ENCODE data around the gene WAS.
"Not testable (repeated sequence)": the region's sequence is repeated elsewhere in the genome, so short reads cannot be mapped to it uniquely, and the experiment has no call there.

WAS gene

DNA sequence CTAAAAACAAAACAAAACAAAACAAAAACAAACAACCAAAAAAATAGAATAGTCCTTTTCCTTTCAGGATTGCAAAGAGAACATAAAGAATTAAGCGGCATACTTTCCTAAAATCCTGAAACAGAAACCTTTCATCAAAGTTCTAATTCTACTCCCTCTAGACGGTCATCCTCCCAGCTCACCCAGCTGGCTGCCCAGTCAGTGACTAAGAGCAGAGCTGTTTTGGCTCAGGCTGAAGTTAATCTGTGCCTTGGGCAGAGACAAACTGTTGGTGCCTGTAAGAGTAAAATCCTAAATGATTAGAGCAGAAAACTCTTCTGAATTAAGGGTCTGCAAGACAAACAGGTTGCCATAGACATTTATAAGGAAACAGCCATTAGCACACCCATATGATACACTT is 17.6 kb upstream of the WAS start:
- no peaks in the 10 kb centered on the region for H3K36me3 ChIP-seq (ENCODE audit: control insufficient read depth in 1 of 2, insufficient read depth in 2 of 2, low read length in 2 of 2)
- no peak overlapping the region for H3K4me3 ChIP-seq (ENCODE audit: low read depth in 1 of 2, low read length in 2 of 2)
- no peaks in the 10 kb centered on the region for H3K27me3 ChIP-seq (ENCODE audit: control insufficient read depth in 1 of 2, insufficient read depth in 2 of 2, low read length in 2 of 2)
- no peaks in the 10 kb centered on the region for H3K9me3 ChIP-seq (ENCODE audit: control insufficient read depth in 1 of 2, low read length in 2 of 2)
- H3K9ac ChIP-seq (ENCODE audit: low read depth in 1 of 2, low read length in 2 of 2), result no peak overlapping the region
- H3K4me1 ChIP-seq (ENCODE audit: control insufficient read depth in 1 of 2, insufficient read depth in 2 of 2, low read length in 2 of 2), result no peaks in the 10 kb centered on the region
- no peak overlapping the region for H3K27ac ChIP-seq (ENCODE audit: low read depth, low read length)

DNA sequence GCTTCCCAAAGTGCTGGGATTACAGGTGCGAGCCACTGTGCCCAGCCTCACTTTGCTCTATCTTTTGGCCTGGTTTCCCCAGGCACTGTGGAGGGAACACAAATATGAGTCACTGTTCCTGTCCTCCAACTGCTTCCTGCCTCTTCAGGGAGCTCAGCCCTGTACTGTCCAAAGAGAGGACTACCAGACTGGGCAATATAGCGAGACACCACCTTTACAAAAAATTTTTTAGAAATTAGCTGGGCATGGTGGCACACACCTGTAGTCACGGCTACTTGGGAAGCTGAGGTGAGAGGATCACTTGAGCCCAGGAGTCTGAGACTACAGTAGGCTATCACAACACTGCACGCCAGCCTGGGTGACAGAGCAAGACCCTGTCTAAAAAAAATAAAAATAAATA is 16.9 kb upstream of the WAS start:
- no peak overlapping the region for H3K9ac ChIP-seq (ENCODE audit: low read depth in 1 of 2, low read length in 2 of 2)
- no peak overlapping the region for H3K27ac ChIP-seq (ENCODE audit: low read depth, low read length)
- H3K36me3 ChIP-seq (ENCODE audit: control insufficient read depth in 1 of 2, insufficient read depth in 2 of 2, low read length in 2 of 2), result no peaks in the 10 kb centered on the region
- no peak overlapping the region for H3K4me3 ChIP-seq (ENCODE audit: low read depth in 1 of 2, low read length in 2 of 2)
- H3K9me3 ChIP-seq (ENCODE audit: control insufficient read depth in 1 of 2, low read length in 2 of 2), result no peaks in the 10 kb centered on the region
- no peaks in the 10 kb centered on the region for H3K4me1 ChIP-seq (ENCODE audit: control insufficient read depth in 1 of 2, insufficient read depth in 2 of 2, low read length in 2 of 2)
- no peaks in the 10 kb centered on the region for H3K27me3 ChIP-seq (ENCODE audit: control insufficient read depth in 1 of 2, insufficient read depth in 2 of 2, low read length in 2 of 2)

GRCh38 chrX:48667509-48667908 is 16.1 kb upstream of the WAS start:
- Histone ChIP-seq H3K27ac (ENCODE audit: low read depth, low read length) (no peak overlapping the region), H3K4me3 (ENCODE audit: low read depth in 1 of 2, low read length in 2 of 2) (no peak overlapping the region), H3K27me3 (ENCODE audit: control insufficient read depth in 1 of 2, insufficient read depth in 2 of 2, low read length in 2 of 2) (no peaks in the 10 kb centered on the region), H3K9ac (ENCODE audit: low read depth in 1 of 2, low read length in 2 of 2) (no peak overlapping the region), H3K4me1 (ENCODE audit: control insufficient read depth in 1 of 2, insufficient read depth in 2 of 2, low read length in 2 of 2) (no peaks in the 10 kb centered on the region), H3K9me3 (ENCODE audit: control insufficient read depth in 1 of 2, low read length in 2 of 2) (no peaks in the 10 kb centered on the region), H3K36me3 (ENCODE audit: control insufficient read depth in 1 of 2, insufficient read depth in 2 of 2, low read length in 2 of 2) (no peaks in the 10 kb centered on the region)

DNA sequence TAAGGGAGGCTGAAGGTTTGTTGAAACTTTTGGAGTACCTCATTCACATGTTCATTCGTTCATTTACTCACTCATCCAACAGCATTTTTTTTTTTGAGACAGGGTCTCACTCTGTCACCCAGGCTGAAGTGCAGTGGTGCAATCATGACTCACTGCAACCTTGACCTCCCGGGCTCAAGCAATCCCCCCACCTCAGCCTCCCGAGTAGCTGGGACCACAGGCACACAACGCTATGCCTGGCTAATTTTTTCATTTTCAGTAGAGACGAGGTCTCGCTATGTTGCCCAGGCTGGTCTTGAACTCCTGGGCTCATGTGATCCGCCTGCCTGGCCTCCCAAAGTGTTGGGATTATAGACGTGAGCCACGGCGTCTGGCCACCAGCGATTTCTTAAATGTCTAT is 15.4 kb upstream of the WAS start:
- not testable (repeated sequence) for H3K27ac ChIP-seq (ENCODE audit: low read depth, low read length); H3K9me3 ChIP-seq (ENCODE audit: control insufficient read depth in 1 of 2, low read length in 2 of 2); H3K4me3 ChIP-seq (ENCODE audit: low read depth in 1 of 2, low read length in 2 of 2); H3K9ac ChIP-seq (ENCODE audit: low read depth in 1 of 2, low read length in 2 of 2); H3K27me3 ChIP-seq (ENCODE audit: control insufficient read depth in 1 of 2, insufficient read depth in 2 of 2, low read length in 2 of 2); H3K4me1 ChIP-seq (ENCODE audit: control insufficient read depth in 1 of 2, insufficient read depth in 2 of 2, low read length in 2 of 2); H3K36me3 ChIP-seq (ENCODE audit: control insufficient read depth in 1 of 2, insufficient read depth in 2 of 2, low read length in 2 of 2)

DNA sequence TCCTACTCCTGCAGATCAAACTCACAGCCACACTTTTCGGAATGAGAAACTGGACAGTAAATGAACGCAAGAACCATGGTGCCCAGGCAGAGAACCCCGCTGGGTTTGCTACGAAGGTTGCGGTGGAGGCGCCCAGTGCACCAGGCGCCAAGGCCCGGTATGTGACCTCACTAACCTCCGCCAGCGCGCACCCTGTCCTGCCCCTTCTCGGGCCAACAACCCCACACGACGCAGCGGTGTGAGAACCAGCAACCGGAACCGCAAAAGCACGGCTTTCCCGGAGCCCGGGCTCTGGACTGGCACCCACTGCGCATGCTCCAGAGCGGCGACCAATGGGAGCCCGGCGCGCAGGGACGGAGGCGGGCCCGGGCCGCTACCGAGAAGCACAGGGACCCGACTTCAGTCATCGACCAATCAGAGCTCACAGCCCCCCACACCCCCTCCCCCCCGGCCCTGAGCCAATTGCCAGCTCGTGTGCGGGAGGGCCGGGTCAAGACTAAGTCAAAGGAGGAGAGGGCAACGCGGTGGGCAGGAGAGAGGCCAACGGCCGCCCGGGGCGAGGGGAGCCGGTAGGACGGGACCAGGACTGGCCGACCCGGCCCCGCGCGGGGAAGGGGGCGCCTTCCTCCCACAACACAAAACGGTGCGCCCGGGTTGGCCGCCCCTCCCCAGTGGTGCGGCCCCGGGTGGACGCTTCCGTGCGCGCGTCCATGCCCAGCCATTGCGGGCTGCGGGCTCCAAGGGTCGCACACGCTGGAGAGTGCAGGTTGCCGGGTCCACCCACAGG is 7.3 kb upstream of the WAS start:
- no peaks in the 10 kb centered on the region for H3K27me3 ChIP-seq (ENCODE audit: control insufficient read depth in 1 of 2, insufficient read depth in 2 of 2, low read length in 2 of 2)
- no peaks in the 10 kb centered on the region for H3K9me3 ChIP-seq (ENCODE audit: control insufficient read depth in 1 of 2, low read length in 2 of 2)
- peak overlapping the region; percentile 84 for H3K27ac ChIP-seq (ENCODE audit: low read depth, low read length)
- H3K4me1 ChIP-seq (ENCODE audit: control insufficient read depth in 1 of 2, insufficient read depth in 2 of 2, low read length in 2 of 2), result peaks cover 0 to 9% of the 10 kb centered on the region in 2 donors
- peak overlapping the region; percentile 79 to 82 for H3K4me3 ChIP-seq (ENCODE audit: low read depth in 1 of 2, low read length in 2 of 2)
- H3K9ac ChIP-seq (ENCODE audit: low read depth in 1 of 2, low read length in 2 of 2), result peak overlapping the region; percentile 81
- no peaks in the 10 kb centered on the region for H3K36me3 ChIP-seq (ENCODE audit: control insufficient read depth in 1 of 2, insufficient read depth in 2 of 2, low read length in 2 of 2)

DNA sequence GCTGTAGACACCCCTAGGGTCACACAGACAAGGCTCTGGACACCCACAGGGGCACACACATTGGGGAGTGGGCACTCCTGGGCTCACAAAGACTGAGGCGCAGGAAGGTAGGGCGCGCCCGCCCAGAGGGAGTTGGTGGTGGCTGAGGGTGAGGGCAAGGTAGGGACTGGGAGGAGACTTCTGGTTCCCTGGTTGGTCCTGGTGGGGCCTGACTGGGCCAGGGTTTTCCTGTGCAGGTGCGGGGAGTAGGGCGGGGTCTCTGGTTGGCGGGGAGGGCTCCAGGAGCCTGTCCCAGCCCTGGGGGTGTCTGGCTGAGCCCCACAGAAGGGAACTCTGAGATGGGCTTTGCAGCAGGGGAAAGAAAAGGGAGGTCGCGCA is 6.7 kb upstream of the WAS start:
- Histone ChIP-seq H3K36me3 (ENCODE audit: control insufficient read depth in 1 of 2, insufficient read depth in 2 of 2, low read length in 2 of 2) (no peaks in the 10 kb centered on the region), H3K27me3 (ENCODE audit: control insufficient read depth in 1 of 2, insufficient read depth in 2 of 2, low read length in 2 of 2) (no peaks in the 10 kb centered on the region), H3K4me1 (ENCODE audit: control insufficient read depth in 1 of 2, insufficient read depth in 2 of 2, low read length in 2 of 2) (peaks cover 0 to 11% of the 10 kb centered on the region in 2 donors), H3K4me3 (ENCODE audit: low read depth in 1 of 2, low read length in 2 of 2) (peak overlapping the region; percentile 73 to 82), H3K27ac (ENCODE audit: low read depth, low read length) (peak overlapping the region; percentile 70), H3K9ac (ENCODE audit: low read depth in 1 of 2, low read length in 2 of 2) (peak overlapping the region; percentile 79 to 81), H3K9me3 (ENCODE audit: control insufficient read depth in 1 of 2, low read length in 2 of 2) (no peaks in the 10 kb centered on the region)

DNA sequence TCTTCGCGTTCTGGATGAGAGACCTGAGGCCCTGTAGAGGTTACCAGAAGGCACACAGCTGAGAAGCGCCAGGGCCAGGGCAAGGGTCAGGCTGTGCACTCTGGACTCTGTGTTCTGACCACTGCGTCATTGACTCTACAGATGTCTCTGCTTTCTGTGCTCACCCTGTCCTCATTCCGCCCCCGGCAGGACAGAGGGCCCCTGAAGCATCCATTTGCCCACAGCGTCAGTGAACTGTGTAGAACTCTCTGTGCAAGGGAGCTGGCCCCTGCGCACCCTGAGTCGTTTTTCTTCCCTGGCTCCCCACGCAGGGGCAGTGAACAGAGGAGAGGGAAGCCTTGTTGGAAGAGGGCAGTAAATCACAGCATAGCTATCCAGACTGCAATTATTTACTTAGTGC is 6.1 kb upstream of the WAS start:
- H3K36me3 ChIP-seq (ENCODE audit: control insufficient read depth in 1 of 2, insufficient read depth in 2 of 2, low read length in 2 of 2), result no peaks in the 10 kb centered on the region
- H3K4me1 ChIP-seq (ENCODE audit: control insufficient read depth in 1 of 2, insufficient read depth in 2 of 2, low read length in 2 of 2), result peaks cover 0 to 11% of the 10 kb centered on the region in 2 donors
- no peaks in the 10 kb centered on the region for H3K27me3 ChIP-seq (ENCODE audit: control insufficient read depth in 1 of 2, insufficient read depth in 2 of 2, low read length in 2 of 2)
- H3K4me3 ChIP-seq (ENCODE audit: low read depth in 1 of 2, low read length in 2 of 2), result peak overlapping the region; percentile 73 to 82
- H3K27ac ChIP-seq (ENCODE audit: low read depth, low read length), result no peak overlapping the region
- H3K9ac ChIP-seq (ENCODE audit: low read depth in 1 of 2, low read length in 2 of 2), result peak overlapping the region; percentile 79 to 81
- no peaks in the 10 kb centered on the region for H3K9me3 ChIP-seq (ENCODE audit: control insufficient read depth in 1 of 2, low read length in 2 of 2)

DNA sequence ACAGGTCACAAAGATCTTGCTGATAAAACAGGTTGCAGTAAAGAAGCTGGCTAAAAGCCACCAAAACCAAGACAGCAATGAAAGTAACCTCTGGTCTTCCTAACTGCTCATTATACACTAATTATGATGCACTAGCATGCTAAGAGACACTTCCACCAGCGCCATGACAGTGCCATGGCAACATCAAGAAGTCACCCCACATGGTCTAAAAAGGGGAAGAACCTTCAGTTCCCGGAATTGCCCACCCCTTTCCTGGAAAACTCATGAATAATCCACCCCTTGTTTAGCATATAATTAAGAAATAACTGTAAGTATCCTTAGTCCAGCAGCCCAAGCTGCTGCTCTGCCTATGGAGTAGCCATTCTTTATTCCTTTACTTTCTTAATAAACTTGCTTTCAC is 3.1 kb upstream of the WAS start:
- H3K27ac ChIP-seq (ENCODE audit: low read depth, low read length); H3K36me3 ChIP-seq (ENCODE audit: control insufficient read depth in 1 of 2, insufficient read depth in 2 of 2, low read length in 2 of 2); H3K4me3 ChIP-seq (ENCODE audit: low read depth in 1 of 2, low read length in 2 of 2); H3K9me3 ChIP-seq (ENCODE audit: control insufficient read depth in 1 of 2, low read length in 2 of 2); H3K27me3 ChIP-seq (ENCODE audit: control insufficient read depth in 1 of 2, insufficient read depth in 2 of 2, low read length in 2 of 2); H3K9ac ChIP-seq (ENCODE audit: low read depth in 1 of 2, low read length in 2 of 2): not testable (repeated sequence)
- H3K4me1 ChIP-seq (ENCODE audit: control insufficient read depth in 1 of 2, insufficient read depth in 2 of 2, low read length in 2 of 2), result peaks cover 0 to 11% of the 10 kb centered on the region in 2 donors

DNA sequence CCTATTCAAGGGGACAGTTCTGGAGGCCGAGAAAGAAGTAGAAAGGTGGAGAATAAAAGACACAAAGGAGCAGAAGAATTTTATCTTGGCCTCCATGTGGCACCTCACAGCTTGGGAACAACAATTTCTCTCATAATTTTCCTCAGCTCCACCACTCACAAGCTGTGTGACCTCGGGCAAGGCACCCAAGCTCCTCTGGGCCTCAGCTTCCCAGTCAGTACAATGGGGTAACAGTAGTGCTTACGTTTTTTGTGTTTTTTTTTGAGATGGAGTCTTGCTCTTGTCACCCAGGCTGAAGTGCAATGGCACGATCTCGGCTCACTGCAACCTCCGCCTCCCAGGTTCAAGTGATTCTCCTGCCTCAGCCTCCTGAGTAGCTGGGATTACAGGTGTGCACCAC is 2.7 kb upstream of the WAS start:
- H3K36me3 ChIP-seq (ENCODE audit: control insufficient read depth in 1 of 2, insufficient read depth in 2 of 2, low read length in 2 of 2); H3K4me3 ChIP-seq (ENCODE audit: low read depth in 1 of 2, low read length in 2 of 2); H3K9ac ChIP-seq (ENCODE audit: low read depth in 1 of 2, low read length in 2 of 2); H3K27ac ChIP-seq (ENCODE audit: low read depth, low read length); H3K9me3 ChIP-seq (ENCODE audit: control insufficient read depth in 1 of 2, low read length in 2 of 2); H3K27me3 ChIP-seq (ENCODE audit: control insufficient read depth in 1 of 2, insufficient read depth in 2 of 2, low read length in 2 of 2): not testable (repeated sequence)
- peaks cover 0 to 11% of the 10 kb centered on the region in 2 donors for H3K4me1 ChIP-seq (ENCODE audit: control insufficient read depth in 1 of 2, insufficient read depth in 2 of 2, low read length in 2 of 2)

DNA sequence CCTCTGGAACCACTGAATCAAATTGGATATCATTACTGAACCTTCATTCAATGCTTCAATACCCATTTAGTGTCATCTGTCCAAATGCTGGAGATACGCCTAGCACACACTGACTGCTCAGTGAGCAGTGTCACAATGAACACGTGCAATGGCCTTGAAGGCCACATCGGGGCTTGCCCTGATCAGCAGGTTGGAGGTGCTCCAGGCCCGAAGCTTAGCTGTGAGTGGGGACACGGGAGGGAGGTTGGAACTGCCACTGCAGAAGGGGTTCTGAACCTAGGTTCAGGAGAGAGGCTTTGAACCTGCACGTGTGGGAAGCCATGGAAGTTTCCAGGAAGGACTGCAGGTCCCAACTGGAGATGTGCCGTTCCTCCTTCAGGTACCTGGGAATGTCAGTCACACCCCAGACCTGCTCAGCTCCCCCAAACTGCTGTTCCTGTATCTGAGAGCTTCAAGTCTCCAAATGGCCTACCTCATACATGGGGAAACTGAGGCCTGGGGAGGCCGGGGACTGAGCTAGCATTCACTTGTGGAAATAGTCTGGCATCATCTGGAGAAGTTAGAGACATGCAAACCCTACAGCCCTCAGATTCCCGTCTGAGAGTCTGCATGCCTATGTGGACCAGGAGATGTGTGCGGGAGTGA is 1.9 kb upstream of the WAS start:
- Histone ChIP-seq H3K4me3 (ENCODE audit: low read depth in 1 of 2, low read length in 2 of 2) (no peak overlapping the region), H3K36me3 (ENCODE audit: control insufficient read depth in 1 of 2, insufficient read depth in 2 of 2, low read length in 2 of 2) (no peaks in the 10 kb centered on the region), H3K9me3 (ENCODE audit: control insufficient read depth in 1 of 2, low read length in 2 of 2) (no peaks in the 10 kb centered on the region), H3K27ac (ENCODE audit: low read depth, low read length) (no peak overlapping the region), H3K4me1 (ENCODE audit: control insufficient read depth in 1 of 2, insufficient read depth in 2 of 2, low read length in 2 of 2) (peaks cover 0 to 11% of the 10 kb centered on the region in 2 donors), H3K27me3 (ENCODE audit: control insufficient read depth in 1 of 2, insufficient read depth in 2 of 2, low read length in 2 of 2) (no peaks in the 10 kb centered on the region), H3K9ac (ENCODE audit: low read depth in 1 of 2, low read length in 2 of 2) (no peak overlapping the region)
